Progenitor cell of endocrine pancreas (in vitro differentiated cells): ENCODE data around the gene URB2. TPM values are rescaled to one million over a fixed set of nuclear protein-coding genes. Genes with fewer than 3 reads are reported as not detected.

Experiments used
- DNase-seq: peaks from one replicate; pipeline ENCODE4 v3.0.0; 2021; ENCODE audit warnings: low spot score; ENCODE audit not compliant: unreplicated experiment
- H3K27ac Mint-ChIP-seq: 2 replicates; pipeline ENCODE4 v1.8.0; 2021; ENCODE audit warnings: mild to moderate bottlenecking, moderate library complexity, mixed read lengths
- H3K27me3 Mint-ChIP-seq: 2 replicates; pipeline ENCODE4 v1.8.0; 2021; ENCODE audit warnings: mixed read lengths
- H3K36me3 Mint-ChIP-seq: 2 replicates; pipeline ENCODE4 v1.8.0; 2022; ENCODE audit warnings: mixed read lengths; ENCODE audit not compliant: insufficient read depth
- H3K4me1 Mint-ChIP-seq: 2 replicates; pipeline ENCODE4 v1.8.0; 2021; ENCODE audit warnings: low read depth, mixed read lengths
- H3K4me3 Mint-ChIP-seq: 2 replicates; pipeline ENCODE4 v1.8.0; 2021; ENCODE audit warnings: low read depth, mild to moderate bottlenecking, moderate library complexity, mixed read lengths
- H3K9me3 Mint-ChIP-seq: 2 replicates; pipeline ENCODE4 v1.8.0; 2021; ENCODE audit warnings: low read depth, mixed read lengths
- CTCF ChIP-seq: fragments of 200-600 bp; sonication (generic); IDR thresholded peaks from one replicate; pipeline ENCODE4 v1.5.0; 2021; ENCODE audit warnings: antibody characterized with exemption, mild to moderate bottlenecking; ENCODE audit not compliant: unreplicated experiment
- total RNA-seq: library from RNA; stranded (reverse); gene quantifications from 2 replicates; pipeline ENCODE4 v1.2.1, GENCODE V29; 2021

Gene URB2
- total RNA-seq, 1 donor from 2014 or later = 16.2 TPM

DNA sequence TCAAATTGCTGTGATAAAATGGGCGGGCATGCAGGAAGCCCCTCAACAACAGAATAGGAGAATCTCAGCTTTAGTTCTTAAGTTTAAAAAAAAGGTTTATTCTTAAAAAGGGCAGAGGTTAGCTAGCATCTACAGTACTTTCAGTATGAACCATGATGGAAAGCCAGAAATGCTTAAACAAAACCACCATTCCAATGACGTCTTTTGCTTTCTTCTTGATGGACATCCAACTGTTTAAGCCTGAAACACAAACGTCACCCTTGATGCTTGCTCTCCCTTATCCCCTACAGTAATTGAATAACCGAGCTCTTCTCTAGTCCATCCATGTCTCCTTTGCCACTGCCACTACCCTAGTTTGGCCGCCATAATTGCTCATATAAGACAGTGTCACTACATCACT, 25.8 kb upstream of the URB2 start:
- Mint-ChIP-seq H3K4me1 (no peaks in the 10 kb centered on the region), H3K4me3 (no peak overlapping the region), H3K9me3 (no peaks in the 10 kb centered on the region), H3K27ac (no peak overlapping the region), H3K27me3 (no peaks in the 10 kb centered on the region), H3K36me3 (peaks cover 9% of the 10 kb centered on the region)
- no peak for DNase-seq
- no peak for TF ChIP-seq CTCF

GRCh38 chr1:229603371-229604005, 22.6 kb upstream of the URB2 start:
- H3K27me3 Mint-ChIP-seq = no peaks in the 10 kb centered on the region
- DNase-seq = no peak
- no peak overlapping the region for H3K4me3 Mint-ChIP-seq
- no peaks in the 10 kb centered on the region for H3K4me1 Mint-ChIP-seq
- no peaks in the 10 kb centered on the region for H3K9me3 Mint-ChIP-seq
- no peak overlapping the region for H3K27ac Mint-ChIP-seq
- H3K36me3 Mint-ChIP-seq = peaks cover 14% of the 10 kb centered on the region
- no peak for TF ChIP-seq CTCF

DNA sequence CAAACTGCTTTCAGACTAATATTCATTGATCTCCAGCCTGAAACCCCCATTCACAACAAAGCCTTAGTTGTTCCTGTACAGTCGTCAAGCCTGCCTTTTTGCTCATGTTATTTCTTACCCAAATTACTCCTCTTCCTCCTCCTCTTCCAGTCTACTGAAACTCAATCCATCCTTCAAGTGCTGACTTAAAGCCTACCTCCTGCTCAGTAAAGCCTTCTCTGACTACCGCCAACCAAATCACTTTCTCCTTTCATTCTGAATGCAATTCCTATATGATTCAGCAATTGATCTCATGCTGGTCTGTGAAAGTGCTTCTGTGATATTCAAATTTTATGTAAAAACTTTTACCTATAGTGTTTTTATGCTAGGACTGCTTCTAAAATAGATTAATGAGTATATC, 18.7 kb upstream of the URB2 start:
- peaks cover 24% of the 10 kb centered on the region for H3K36me3 Mint-ChIP-seq
- no peak for TF ChIP-seq CTCF
- H3K4me1 Mint-ChIP-seq = no peaks in the 10 kb centered on the region
- H3K9me3 Mint-ChIP-seq = no peaks in the 10 kb centered on the region
- H3K27me3 Mint-ChIP-seq = no peaks in the 10 kb centered on the region
- no peak overlapping the region for H3K27ac Mint-ChIP-seq
- no peak for DNase-seq
- no peak overlapping the region for H3K4me3 Mint-ChIP-seq

GRCh38 chr1:229608590-229608989, 17.5 kb upstream of the URB2 start:
- Mint-ChIP-seq H3K4me3 (no peak overlapping the region), H3K9me3 (no peaks in the 10 kb centered on the region), H3K4me1 (no peaks in the 10 kb centered on the region), H3K36me3 (peaks cover 27% of the 10 kb centered on the region), H3K27me3 (no peaks in the 10 kb centered on the region), H3K27ac (no peak overlapping the region)
- no peak for TF ChIP-seq CTCF
- DNase-seq = no peak

- Mint-ChIP-seq H3K36me3 (peaks cover 17% of the 10 kb centered on the region), H3K4me3 (no peak overlapping the region), H3K27ac (no peak overlapping the region), H3K4me1 (no peaks in the 10 kb centered on the region), H3K27me3 (no peaks in the 10 kb centered on the region), H3K9me3 (no peaks in the 10 kb centered on the region)
- TF ChIP-seq CTCF = no peak
- no peak for DNase-seq
These were observed 12.1 kb upstream of the URB2 start for GRCh38 chr1:229613938-229614337.
